ENCODE results near the gene DSCAML1.

DSCAML1 gene

DNA sequence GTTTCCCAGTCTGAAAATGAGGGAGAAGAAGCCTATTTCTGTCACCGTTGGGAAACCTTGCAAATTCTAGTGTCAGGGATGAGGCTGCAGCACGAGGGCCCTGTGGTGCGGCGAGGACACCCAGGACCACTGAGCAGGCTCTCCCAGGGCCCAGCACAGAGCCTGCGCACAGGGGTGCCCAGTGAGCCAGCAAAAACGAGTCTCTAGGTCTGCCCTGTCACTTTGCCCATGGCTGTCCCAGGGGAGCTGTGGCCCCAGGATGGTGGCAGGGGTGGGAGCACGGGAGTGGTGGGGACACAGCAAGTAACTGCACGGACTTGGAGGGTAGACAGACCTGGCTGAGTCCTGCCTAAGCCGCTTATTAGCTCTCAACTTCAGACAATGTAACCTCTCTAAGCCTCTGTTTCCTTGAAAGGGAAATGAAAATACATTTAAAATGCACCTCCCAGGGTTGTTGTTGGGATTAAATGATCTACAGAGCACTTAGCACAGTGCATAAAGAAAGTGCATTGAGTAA lies 44.2 kb downstream of the DSCAML1 start:
- TF ChIP-seq, protein P1, sequence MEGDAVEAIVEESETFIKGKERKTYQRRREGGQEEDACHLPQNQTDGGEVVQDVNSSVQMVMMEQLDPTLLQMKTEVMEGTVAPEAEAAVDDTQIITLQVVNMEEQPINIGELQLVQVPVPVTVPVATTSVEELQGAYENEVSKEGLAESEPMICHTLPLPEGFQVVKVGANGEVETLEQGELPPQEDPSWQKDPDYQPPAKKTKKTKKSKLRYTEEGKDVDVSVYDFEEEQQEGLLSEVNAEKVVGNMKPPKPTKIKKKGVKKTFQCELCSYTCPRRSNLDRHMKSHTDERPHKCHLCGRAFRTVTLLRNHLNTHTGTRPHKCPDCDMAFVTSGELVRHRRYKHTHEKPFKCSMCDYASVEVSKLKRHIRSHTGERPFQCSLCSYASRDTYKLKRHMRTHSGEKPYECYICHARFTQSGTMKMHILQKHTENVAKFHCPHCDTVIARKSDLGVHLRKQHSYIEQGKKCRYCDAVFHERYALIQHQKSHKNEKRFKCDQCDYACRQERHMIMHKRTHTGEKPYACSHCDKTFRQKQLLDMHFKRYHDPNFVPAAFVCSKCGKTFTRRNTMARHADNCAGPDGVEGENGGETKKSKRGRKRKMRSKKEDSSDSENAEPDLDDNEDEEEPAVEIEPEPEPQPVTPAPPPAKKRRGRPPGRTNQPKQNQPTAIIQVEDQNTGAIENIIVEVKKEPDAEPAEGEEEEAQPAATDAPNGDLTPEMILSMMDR (IDR thresholded peaks at IDR 0.05; ENCODE audit: low read length, missing control alignments): no peak
- no peak overlapping the region for H3K4me3 ChIP-seq (replicated peaks; ENCODE audit: low read depth, low read length)
- no peak for DNase-seq (ENCODE audit: low read depth)

DNA sequence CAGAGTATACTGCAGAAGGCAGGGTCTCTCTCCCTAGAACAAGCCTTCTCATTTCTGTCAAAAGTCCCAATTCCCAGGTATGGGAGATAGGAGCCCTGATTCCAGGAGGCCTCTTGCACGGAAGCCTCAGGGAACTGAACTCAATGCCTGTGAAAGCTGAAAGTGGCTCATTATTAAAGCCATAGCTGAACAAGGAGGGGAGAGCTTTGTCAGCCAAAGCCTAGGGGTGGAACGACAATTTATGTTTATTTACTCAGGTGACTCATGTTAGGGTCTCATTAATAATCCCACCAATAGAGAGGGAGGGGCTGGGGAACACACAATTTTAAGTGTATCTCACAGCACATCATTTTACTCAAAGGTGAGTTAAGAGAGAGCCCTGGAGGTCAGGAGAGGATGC lies 44.9 kb downstream of the DSCAML1 start:
- TF ChIP-seq, protein P1 (IDR thresholded peaks at IDR 0.05; ENCODE audit: low read length, missing control alignments): no peak
- H3K4me3 ChIP-seq (replicated peaks; ENCODE audit: low read depth, low read length): no peak overlapping the region
- DNase-seq (ENCODE audit: low read depth): no peak

DNA sequence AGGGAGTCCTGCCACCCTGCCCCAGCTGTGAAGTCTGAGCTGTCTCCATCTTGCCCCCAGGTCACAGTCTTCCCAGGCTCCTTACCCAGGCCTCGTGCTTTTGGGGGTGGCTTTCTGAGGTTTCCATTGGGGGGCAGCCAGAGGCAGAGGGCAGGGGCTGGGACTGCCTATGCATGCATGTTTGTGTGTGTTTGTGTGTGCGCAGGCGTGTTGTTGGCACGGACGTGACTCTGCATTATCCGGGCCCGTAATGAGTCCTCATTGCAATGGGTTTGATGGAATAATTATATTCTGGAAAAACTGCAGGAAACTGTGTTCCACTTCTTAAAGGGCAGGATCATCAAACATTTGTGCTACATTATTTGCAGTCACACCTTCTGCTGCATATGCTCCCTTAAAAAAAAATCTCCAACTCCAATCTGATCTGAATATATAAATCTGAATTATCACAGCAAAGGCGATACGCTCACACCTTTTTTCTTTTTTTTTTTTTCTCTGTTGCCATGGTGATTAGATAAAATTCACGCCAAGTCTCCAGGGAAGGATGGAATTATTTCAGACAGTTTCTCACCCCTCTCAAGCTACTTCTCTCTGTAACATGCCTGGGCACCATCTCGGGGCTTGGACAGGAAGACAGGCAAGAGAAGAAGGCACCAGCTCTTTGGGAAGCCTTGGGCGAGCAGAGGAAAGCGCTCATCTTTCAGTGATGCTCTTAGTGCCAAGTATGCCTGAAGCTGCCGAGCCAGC lies 45.9 kb downstream of the DSCAML1 start:
- TF ChIP-seq, protein P1 (IDR thresholded peaks at IDR 0.05; ENCODE audit: low read length, missing control alignments): no peak
- H3K4me3 ChIP-seq (replicated peaks; ENCODE audit: low read depth, low read length): no peak overlapping the region
- DNase-seq (ENCODE audit: low read depth): no peak

DNA sequence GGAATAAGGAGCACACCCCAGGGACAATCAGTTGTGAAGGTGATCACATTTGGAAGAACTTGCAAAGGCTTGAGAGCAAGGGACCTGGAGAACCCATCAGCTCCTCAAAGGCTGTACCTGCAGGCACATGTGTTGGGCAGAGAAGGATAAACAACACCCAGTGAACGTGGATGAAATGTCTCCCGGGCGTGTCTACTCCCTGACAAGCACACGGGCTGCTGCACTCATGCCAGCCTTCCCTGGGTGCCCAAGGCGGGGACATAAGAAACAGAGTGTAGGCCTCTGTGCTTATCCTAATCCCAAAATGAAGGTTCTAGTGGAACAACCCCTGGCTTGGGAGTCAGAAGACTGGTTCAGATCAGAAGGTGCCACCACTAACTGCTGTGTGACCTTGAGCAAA lies 46.7 kb downstream of the DSCAML1 start:
- TF ChIP-seq, protein P1 (IDR thresholded peaks at IDR 0.05; ENCODE audit: low read length, missing control alignments): no peak
- DNase-seq (ENCODE audit: low read depth): no peak
- H3K4me3 ChIP-seq (replicated peaks; ENCODE audit: low read depth, low read length): no peak overlapping the region

DNA sequence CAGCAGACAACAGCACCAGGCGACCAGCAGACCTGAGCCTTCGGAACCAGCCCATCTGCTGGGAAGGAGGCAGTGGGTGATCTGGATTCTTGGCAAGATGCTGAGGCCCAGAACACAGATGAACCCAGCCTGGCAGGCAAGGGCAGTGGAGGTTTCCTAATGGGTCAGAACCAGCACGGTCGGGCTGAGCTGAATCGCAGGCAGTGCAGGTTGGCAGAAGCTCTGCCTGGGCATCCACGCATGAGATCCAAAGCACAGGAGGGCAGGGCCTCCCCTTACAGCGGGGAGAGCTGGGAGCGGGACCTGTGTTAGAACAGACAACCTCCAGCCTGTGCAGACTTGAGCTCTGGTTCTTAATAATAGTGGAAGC lies 47.5 kb downstream of the DSCAML1 start:
- DNase-seq (ENCODE audit: low read depth): no peak

DNA sequence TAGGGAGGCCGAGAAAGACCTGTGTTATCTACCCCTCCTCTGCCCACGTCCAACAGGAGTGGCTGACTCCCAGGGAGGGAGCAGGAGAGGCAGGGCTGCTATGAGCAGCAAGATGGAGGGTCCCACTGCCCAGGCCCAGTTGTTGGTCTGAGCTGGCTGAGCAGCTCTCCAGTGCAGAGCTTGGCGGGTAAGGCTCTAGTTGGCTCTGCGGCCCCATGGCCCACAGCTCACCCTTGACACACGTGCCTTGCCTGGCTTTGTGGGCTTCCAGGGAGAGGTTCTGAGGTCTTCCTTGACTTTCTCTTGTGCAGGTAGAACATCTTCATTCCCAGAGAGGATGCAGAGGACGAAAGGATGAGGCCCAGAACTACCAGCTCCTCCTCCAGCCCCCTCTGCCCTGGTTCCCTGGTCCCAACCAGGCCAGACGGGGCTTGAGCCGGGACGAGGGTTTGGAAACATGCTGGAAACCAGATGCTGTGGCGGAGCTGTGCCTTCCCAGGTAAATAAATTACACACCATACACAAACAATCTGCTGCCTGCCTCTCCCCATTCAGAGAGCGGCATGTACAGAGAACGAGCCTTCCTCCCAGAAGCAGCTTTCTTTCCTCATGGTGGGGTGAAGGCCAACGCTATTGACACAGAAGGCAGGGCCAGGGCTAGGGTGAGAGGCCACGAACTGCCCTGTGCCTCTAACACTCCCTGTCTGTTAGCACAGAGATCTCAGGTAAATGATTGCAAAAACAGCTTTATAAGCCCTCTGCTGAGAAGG lies 48.1 kb downstream of the DSCAML1 start:
- TF ChIP-seq, protein P1 (IDR thresholded peaks at IDR 0.05; ENCODE audit: low read length, missing control alignments): no peak
- H3K4me3 ChIP-seq (replicated peaks; ENCODE audit: low read depth, low read length): no peak overlapping the region
- DNase-seq (ENCODE audit: low read depth): no peak

More for the DNA sequence above, 47.5 kb downstream of the DSCAML1 start:
- TF ChIP-seq, protein P1 (IDR thresholded peaks at IDR 0.05; ENCODE audit: low read length, missing control alignments): no peak
- H3K4me3 ChIP-seq (replicated peaks; ENCODE audit: low read depth, low read length): no peak overlapping the region
